H1 (cell line): ENCODE data around the gene CTNNA3. TPM values are rescaled to one million over a fixed set of nuclear protein-coding genes. Genes with fewer than 3 reads are reported as not detected.

ENCODE experiments used
- CHD2 ChIP-seq: IDR thresholded peaks from 2 replicates; pipeline ENCODE4 v1.6.1; 2012; ENCODE audit warnings: low read length, improper control_type of control experiment
- EP300 ChIP-seq, 2 experiments: IDR thresholded peaks; 1 replicate in 1 of 2; 2 replicates in 1 of 2; pipeline ENCODE4 v1.6.1; 2011 to 2012; ENCODE audit warnings: low read depth in 2 of 2, low read length in 2 of 2, mild to moderate bottlenecking in 2 of 2, borderline replicate concordance in 1 of 2, inconsistent platforms in 1 of 2, moderate library complexity in 1 of 2
- RBBP5 ChIP-seq: IDR thresholded peaks from 2 replicates; pipeline ENCODE4 v1.7.1; 2012; ENCODE audit warnings: low read depth, mild to moderate bottlenecking, inconsistent platforms, low read length, moderate library complexity, borderline replicate concordance
- SP2 ChIP-seq: IDR thresholded peaks from 2 replicates; pipeline ENCODE4 v1.6.1; 2012; ENCODE audit warnings: mild to moderate bottlenecking, low read length, inconsistent platforms
- polyA plus RNA-seq, 7 experiments: library from polyadenylated mRNA; depleted of rRNA in 3 of 7; stranded (reverse) in 5 of 7; unstranded in 2 of 7; fragments of >200 nt in 5 of 7; fragments of 200-250 nt in 2 of 7; gene quantifications; 1 replicate in 5 of 7; 2 replicates in 1 of 7; 4 replicates in 1 of 7; pipeline versions ENCODE4 v1.2.1 to v1.2.3, GENCODE V29; 2011 to 2013; ENCODE audit warnings: missing spikeins in 2 of 7, mixed read lengths in 2 of 7
- total RNA-seq: library from RNA; stranded (reverse); fragmentation: NEBNext Ultra II Directional; extraction: Animal tissue kit (Norgen Biotek cat#: 25700); gene quantifications from 2 replicates; pipeline ENCODE4 v1.2.1, GENCODE V29; 2021
- TF ChIP-seq, protein P1 (sequence below): IDR thresholded peaks from 2 replicates; pipeline ENCODE4 v1.6.1; 2011; ENCODE audit warnings: low read depth, mild to moderate bottlenecking, low read length; ENCODE audit not compliant: insufficient read depth

Gene CTNNA3
- total and polyA plus RNA-seq, 2 of the 8 experiments (the other 6 are each of a cell fraction or from before 2014, with no cell fraction given), result 1.3 to 1.5 TPM

DNA sequence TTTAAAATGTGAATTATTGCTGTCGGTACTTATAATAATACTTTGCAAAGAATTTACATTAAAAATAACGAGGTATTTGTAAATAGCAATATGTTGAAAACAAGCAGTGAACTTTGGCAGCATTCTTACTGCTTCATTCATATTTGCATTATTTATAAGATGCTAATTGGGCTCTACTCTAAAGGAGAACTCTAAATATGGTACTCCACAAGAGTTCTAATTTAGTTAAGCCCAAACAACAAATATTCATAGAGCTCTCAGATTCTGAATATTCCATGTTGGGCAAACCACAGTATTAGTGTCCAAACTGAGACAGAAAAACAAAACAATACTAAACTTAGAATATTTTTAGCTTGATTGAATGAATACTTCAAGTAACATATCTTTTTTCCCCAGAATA is 1674.6 kb downstream of the CTNNA3 start (continued):
- no peak for TF ChIP-seq EP300 (IDR thresholded peaks at IDR 0.05; ENCODE audit: borderline replicate concordance in 1 of 2, low read depth in 2 of 2, low read length in 2 of 2)
- no peak for TF ChIP-seq CHD2
- no peak for TF ChIP-seq RBBP5
- TF ChIP-seq SP2, result no peak
- TF ChIP-seq, protein P1, sequence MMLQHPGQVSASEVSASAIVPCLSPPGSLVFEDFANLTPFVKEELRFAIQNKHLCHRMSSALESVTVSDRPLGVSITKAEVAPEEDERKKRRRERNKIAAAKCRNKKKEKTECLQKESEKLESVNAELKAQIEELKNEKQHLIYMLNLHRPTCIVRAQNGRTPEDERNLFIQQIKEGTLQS, result no peak
